AG08395 (cell line): ENCODE results near the gene QARS1.

Source experiments
- DNase-seq: peaks from one replicate; pipeline ENCODE4 v3.0.0; 2012; ENCODE audit warnings: mixed read lengths, low spot score

QARS1 gene

GRCh38 chr3:49104427-49105291 is at the start of gene QARS1:
TSS of gene QARS1 (minus strand) at chr3:49104757. CDS start at chr3:49104733, 24 bp downstream.
- peak; percentile 99 for DNase-seq

- DNase-seq, result no peak
Observed at GRCh38 chr3:49153349-49153912, 48.9 kb upstream of the QARS1 start.

- no peak for DNase-seq
Observed at GRCh38 chr3:49151610-49152009, 47.1 kb upstream of the QARS1 start.

- no peak for DNase-seq
Observed at GRCh38 chr3:49148159-49148558, 43.6 kb upstream of the QARS1 start.

- no peak for DNase-seq
Observed at GRCh38 chr3:49140080-49140479, 35.5 kb upstream of the QARS1 start.

GRCh38 chr3:49135499-49135898 is 30.9 kb upstream of the QARS1 start:
- DNase-seq, result no peak

- DNase-seq, result peak; percentile 11
Observed at GRCh38 chr3:49134471-49135265, 30.1 kb upstream of the QARS1 start.

GRCh38 chr3:49133226-49133951 is 28.8 kb upstream of the QARS1 start:
- DNase-seq, result peak; percentile 94

GRCh38 chr3:49132437-49133225 is 28.1 kb upstream of the QARS1 start, which contains the start of gene LAMB2:
TSS of gene LAMB2 (minus strand) at chr3:49133050. CDS start at chr3:49132867, 183 bp downstream.
- peak; percentile 80 for DNase-seq

GRCh38 chr3:49132073-49132436 is 27.5 kb upstream of the QARS1 start:
- no peak for DNase-seq

GRCh38 chr3:49131576-49131975 is 27.0 kb upstream of the QARS1 start:
- DNase-seq, result no peak

- DNase-seq, result no peak
Observed at GRCh38 chr3:49131040-49131439, 26.5 kb upstream of the QARS1 start.

GRCh38 chr3:49124991-49125670 is 20.6 kb upstream of the QARS1 start:
- no peak for DNase-seq

- DNase-seq, result no peak
Observed at GRCh38 chr3:49124203-49124602, 19.6 kb upstream of the QARS1 start.

- no peak for DNase-seq
Observed at GRCh38 chr3:49123687-49124086, 19.1 kb upstream of the QARS1 start.

GRCh38 chr3:49122886-49123545 is 18.5 kb upstream of the QARS1 start:
- DNase-seq, result no peak

- DNase-seq, result no peak
Observed at GRCh38 chr3:49122451-49122850, 17.9 kb upstream of the QARS1 start.

GRCh38 chr3:49122022-49122421 is 17.5 kb upstream of the QARS1 start:
- DNase-seq, result no peak

GRCh38 chr3:49121132-49121736 is 16.7 kb upstream of the QARS1 start:
- no peak for DNase-seq
